GM21825 (cell line): ENCODE measurements around the gene TMEM181.
A peak's percentile ranks its signal among the peaks of the same experiment; 100 is the strongest.
"Not testable (repeated sequence)": the region's sequence is repeated elsewhere in the genome, so short reads cannot be mapped to it uniquely, and the experiment has no call there.

Source experiments
- ATAC-seq: cut with Tn5 transposase; IDR thresholded peaks from one replicate; pipeline ENCODE4 v1.9.1; 2021; ENCODE audit warnings: mild to moderate bottlenecking, moderate library complexity; ENCODE audit not compliant: unreplicated experiment

Gene TMEM181

DNA sequence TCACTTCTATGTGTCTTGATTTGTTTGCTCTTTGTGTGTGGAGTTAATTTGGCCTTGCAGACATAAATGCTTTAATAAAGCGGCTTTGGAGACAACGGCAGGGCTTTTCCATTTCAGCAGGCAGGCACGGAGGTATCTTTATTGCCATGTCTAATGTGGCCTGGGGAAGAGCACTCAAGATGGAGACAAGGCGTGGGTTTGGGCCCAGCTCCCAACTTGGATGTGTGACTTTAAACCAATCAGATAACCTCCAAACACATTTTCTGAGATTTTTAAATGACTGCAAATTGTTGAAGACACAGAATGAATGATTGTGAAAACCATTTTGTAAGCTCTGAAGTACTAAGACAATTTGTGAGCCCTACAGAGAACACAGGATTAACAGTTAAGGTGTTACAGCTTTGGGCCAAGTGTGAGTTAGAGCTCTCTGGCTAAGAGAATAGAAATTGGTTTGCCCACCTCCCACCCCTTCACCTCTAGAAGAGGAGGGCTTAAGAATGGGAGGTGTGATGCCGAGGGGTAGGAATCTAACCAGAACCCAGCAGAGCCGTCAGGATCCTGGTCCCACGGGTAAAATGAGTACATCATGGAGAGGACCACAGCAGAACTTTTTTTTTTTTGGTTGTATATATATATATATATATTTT, 75.7 kb downstream of the TMEM181 start:
- ATAC-seq, result no peak

- no peak for ATAC-seq
Observed at GRCh38 chr6:158636778-158637177, 76.9 kb downstream of the TMEM181 start.

DNA sequence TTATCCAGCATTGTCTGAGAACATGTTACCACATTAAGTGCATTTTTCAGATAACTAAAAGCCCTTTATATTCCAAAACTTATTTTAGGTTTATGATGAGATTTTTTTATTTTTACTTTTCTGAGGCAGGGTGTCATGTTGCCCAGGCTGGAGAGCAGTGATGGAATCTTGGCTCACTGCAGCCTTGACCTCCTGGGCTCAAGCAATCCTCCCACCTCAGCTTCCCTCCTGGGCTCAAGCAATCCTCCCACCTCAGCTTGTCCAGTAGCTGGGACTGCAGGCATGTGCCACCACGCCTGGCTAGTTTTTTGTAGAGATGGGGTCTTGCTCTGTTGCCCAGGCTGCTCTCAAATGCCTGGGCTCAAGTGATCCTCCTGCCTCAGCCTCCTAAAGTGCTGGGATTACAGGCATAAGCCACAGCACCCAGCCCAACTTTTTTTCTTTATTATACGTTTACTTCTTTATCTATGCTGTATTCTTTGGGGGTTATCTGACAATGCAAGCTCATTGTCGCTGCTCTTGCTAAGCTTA, 78.5 kb downstream of the TMEM181 start:
- no peak for ATAC-seq

GRCh38 chr6:158639056-158639455, 79.2 kb downstream of the TMEM181 start:
- no peak for ATAC-seq

DNA sequence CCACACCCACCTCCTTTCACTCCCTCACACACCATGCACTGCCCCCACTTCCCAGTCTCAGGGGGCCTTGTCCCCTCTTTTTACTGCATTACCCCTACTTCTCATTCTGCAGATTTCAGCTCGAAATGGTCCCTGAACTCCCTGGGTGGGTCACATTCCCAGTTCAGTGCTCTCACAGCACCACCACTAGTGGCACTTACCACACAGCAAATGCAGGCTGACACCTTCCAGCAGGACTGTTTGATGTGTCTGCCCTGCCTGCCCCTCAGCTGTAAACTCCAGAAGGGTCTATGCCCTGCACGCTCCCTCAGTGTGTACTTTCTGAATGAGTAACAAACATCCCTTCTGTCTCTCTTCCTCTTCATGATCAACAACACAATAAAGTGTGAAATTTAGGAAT, 80.6 kb downstream of the TMEM181 start:
- ATAC-seq, result no peak

DNA sequence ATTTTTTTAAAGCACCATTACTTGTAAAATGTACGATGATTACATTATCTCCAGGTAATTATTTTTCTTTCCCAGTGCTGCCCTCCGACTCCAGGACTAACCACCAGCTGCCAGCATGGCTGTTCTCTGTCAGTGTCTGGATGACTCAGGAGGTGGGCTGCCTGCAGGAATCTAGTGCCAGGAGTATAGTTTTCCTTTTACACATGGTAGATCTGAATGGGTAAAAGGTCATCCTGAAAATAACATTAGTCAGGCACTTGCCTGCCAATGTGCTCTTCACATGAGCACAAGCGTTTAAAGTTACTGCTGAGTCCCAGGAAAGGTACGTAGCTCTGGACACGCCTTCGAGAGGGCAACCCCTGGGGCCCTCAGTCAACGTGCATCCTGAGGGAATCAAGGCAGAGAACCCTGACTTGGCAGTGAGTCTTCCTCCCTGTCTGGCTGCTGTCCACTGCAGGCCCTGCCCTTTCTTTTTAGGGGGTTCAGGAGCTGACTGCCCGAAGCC, 82.3 kb downstream of the TMEM181 start:
- ATAC-seq, result no peak

- ATAC-seq, result no peak
Observed at GRCh38 chr6:158643836-158644230, 83.9 kb downstream of the TMEM181 start.

- ATAC-seq, result peak; percentile 59
Observed at GRCh38 chr6:158644231-158645063, 84.6 kb downstream of the TMEM181 start, which contains the start of gene DYNLT1. Gene DYNLT1 (minus strand): TSS chr6:158644743. CDS start chr6:158644708, 35 bp downstream.

DNA sequence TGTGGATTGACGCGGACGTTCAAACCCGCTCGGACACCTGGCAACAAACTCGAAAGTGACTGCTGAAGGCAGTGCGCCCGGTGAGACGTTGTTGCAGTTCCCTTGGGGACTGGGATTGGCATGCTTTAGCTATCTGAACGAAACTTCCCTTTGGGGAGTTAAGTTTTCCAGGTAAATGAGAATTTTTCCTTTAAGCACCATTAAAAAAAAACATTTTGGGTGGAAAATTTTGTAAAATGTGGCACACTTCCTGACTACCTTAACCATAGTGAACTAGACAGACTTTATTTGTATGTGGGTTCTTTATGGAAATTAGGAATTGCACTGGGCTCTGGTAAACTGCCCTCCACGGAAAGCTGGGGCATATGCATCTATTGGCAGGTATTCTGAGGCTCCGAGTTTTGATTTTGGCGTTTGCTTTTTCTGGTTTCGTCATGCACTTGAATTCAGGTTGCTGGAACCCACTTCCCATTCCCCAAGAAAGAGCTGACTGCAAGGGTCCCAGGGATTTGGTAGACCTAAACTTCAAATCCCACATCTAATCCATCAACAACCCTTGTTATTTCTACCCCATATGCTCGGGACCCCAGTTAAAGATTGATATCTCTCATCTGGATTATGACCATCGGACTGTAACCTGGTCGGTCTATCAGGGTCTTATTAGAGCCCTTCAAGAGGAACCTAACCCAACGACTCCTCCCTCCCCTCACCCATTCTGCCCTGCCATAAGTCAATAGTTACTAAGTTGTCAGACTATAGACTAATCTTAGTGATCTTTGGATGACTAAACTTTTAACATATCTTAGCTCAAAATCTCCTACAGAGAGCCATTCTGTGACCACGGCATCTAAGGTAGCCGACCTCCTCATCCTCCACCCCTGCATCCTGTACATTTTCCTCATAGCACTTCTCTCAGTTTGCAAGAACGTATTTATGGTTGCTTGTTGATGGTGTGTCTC, 85.5 kb downstream of the TMEM181 start:
- peak; percentile 32 for ATAC-seq

DNA sequence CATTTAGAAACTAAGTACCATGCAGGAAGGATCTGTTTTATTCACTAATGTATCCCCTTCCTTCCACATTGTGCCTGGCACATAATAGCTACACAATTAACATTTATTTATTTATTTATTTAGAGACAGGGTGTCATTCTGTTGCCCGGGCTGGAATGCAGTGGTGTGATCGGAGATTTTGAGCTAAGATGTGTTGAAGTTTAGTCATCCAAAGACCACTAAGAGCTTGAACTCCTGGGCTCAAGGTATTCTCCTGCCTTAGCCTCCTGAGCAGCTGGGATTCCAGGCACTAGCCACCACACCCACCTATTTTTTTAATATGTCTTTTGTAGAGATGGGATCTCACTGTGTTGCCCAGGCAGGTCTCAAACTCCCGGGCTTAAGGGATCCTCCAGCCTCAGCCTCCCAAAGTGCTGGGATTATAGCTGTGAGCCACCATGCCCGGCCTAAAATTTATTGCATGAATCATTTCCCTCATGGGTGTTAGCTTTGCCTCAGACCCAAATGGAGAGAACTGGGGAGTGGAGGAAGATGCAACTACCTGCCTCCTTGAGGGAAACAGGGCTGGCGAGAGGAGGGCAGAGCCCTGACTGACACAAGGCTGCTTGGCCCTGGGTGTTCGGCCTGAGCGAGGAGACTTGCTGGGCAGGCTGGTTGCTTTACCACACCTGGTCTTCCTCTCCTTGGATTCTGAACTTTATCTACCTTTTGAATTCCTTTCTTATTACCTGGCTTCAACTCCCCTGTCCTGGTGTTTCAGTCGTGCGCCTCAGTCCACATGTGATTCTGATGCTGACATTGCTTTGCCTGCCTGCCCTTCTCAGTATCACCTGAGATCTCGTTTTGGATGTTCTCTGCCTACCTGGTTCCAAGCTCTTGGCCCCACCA, 86.4 kb downstream of the TMEM181 start:
- ATAC-seq, result no peak

DNA sequence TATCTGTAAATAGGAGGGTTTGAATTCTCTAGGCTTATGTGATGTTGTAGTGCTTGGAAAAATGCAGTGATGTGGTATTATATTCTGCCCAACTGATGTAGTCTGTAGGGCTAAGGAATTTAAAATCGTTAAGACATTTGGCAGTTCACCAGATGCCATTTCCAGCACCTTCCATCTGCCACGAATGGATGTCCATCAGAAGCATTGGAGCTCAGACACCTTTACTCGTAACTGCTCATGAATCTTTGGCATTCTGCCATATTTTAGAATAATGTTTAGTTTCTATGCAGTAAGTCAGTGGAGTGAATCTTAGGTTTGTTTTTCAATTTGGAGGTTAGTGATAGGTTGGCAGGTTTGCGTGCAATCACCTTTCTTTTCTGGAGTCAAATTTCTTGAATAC, 87.6 kb downstream of the TMEM181 start:
- ATAC-seq, result no peak

DNA sequence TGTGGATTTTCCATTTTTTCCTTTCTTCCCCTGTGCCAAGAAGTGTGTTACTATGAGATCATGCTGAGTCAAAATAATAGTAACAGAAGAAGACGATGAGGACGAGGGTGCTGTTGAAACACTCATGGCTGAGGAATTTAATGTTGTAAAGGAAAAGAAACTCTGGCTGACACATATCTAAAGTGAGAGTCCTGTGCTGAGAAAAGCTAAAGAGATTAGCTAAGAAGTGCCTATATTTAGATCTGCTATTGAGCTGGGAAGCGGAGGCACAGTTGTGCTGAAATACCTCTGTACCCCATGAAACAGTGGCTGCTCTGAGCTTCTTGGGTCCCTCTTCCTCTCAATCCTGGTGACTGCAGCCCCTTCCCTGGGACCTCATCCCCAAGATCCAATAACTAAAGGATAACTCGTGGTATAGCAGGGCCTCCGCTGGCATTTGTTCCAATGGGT, 88.8 kb downstream of the TMEM181 start:
- peak; percentile 27 for ATAC-seq

GRCh38 chr6:158649289-158650143, 89.6 kb downstream of the TMEM181 start, which contains the start of gene SYTL3:
Gene SYTL3 (plus strand): TSS chr6:158650054. CDS start chr6:158663269, 13,215 bp downstream.
- ATAC-seq, result peak; percentile 40

- ATAC-seq, result not testable (repeated sequence)
Observed at GRCh38 chr6:158651981-158652737, 92.3 kb downstream of the TMEM181 start.

- peak; percentile 50 for ATAC-seq
Observed at GRCh38 chr6:158653577-158654354, 93.9 kb downstream of the TMEM181 start.

GRCh38 chr6:158654498-158654897, 94.6 kb downstream of the TMEM181 start:
- ATAC-seq, result no peak

DNA sequence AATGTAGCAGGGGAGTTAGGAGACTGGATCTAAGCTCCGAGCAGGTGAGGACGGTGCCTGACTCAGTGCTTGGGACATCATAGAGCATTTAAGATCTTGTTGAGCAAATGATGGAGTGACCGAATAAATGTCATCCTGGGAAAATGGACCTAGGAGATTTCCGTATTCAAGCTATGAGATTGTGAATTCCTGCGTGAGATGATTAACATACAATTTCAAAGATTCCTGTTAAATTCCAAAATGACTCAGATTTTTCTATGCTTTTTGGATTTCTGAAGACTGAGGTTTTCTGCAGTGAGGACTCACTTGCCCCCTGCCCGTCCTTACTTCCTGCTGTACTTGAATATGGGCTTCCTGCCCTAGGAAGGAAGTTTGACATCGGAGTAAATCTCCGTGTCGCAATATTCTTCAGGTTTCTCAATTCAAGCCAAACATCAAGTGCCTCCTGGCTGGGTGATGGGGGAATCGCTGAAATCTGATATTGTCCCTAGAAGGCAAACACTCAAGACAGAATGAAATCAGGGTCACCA, 95.1 kb downstream of the TMEM181 start:
- ATAC-seq, result no peak
